B cell (primary cell): Measurements from ENCODE around the gene BPIFA3. TPM values are rescaled to one million over a fixed set of nuclear protein-coding genes. Genes with fewer than 3 reads are reported as not detected.

Experiments used
- ATAC-seq: fragments of 200-7000 bp; cut with Tn5 transposase; one replicate; pipeline ENCODE4 v1.10.0; 2021; ENCODE audit warnings: low read depth, mild to moderate bottlenecking, moderate number of reproducible peaks, moderate library complexity
- CTCF ChIA-PET: fragments of 350-600 bp; sonication (Branson Sonifier 250); formaldehyde crosslinking; loops from one replicate; lab custom pipeline; 2021; ENCODE audit warnings: antibody characterized with exemption, inconsistent platforms; lab: Charles Lee
- POLR2A ChIA-PET: fragments of 350-600 bp; sonication (Branson Sonifier 250); formaldehyde crosslinking; loops from one replicate; lab custom pipeline; 2021; ENCODE audit warnings: antibody characterized with exemption; lab: Charles Lee
- DNase-seq: peaks from one replicate; pipeline ENCODE4 v3.0.0; 2013
- H2AFZ ChIP-seq: 2 replicates; pipeline ENCODE4 v1.6.1; 2012; ENCODE audit warnings: mild to moderate bottlenecking, low read depth, low read length; ENCODE audit not compliant: insufficient read depth, poor library complexity, severe bottlenecking
- H3K27ac ChIP-seq, 2 donors: 1 replicate in 1 of 2; 2 replicates in 1 of 2; pipeline ENCODE4 v1.5.1; 2012 to 2013; ENCODE audit warnings: low read length in 2 of 2, mild to moderate bottlenecking in 2 of 2, moderate library complexity in 1 of 2
- H3K27me3 ChIP-seq, 4 experiments: fragments of 200-600 bp in 1 of 4; sonication (generic) in 1 of 4; replicated peaks in 1 of 4; 1 replicate in 2 of 4; 2 replicates in 2 of 4; pipeline versions ENCODE4 v1.6.1 to v1.7.0; 2013 to 2016; ENCODE audit warnings: low read length in 3 of 4, mild to moderate bottlenecking in 2 of 4, mixed read lengths in 1 of 4, moderate library complexity in 1 of 4; ENCODE audit not compliant: insufficient read depth in 4 of 4, control insufficient read depth in 3 of 4; ENCODE audit errors: control extremely low read depth in 1 of 4
- H3K36me3 ChIP-seq, 2 experiments: replicated peaks in 1 of 2; 1 replicate in 1 of 2; 2 replicates in 1 of 2; pipeline versions ENCODE4 v1.6.1 to v1.7.1; 2013; ENCODE audit warnings: low read length in 1 of 2; ENCODE audit not compliant: insufficient read depth in 2 of 2, control insufficient read depth in 1 of 2; ENCODE audit errors: control extremely low read depth in 1 of 2, extremely low read depth in 1 of 2
- H3K4me1 ChIP-seq, 2 donors: fragments of 200-600 bp in 1 of 2; sonication (generic) in 1 of 2; 1 replicate in 1 of 2; 2 replicates in 1 of 2; pipeline versions ENCODE4 v1.5.1 to v1.6.1; 2013 to 2017; ENCODE audit warnings: low read length in 2 of 2; ENCODE audit not compliant: control insufficient read depth in 2 of 2, insufficient read depth in 2 of 2
- H3K4me2 ChIP-seq: replicated peaks from 2 replicates; pipeline ENCODE3; 2012; ENCODE audit warnings: mild to moderate bottlenecking, low read depth, low read length; ENCODE audit not compliant: poor library complexity, severe bottlenecking
- H3K4me3 ChIP-seq, 5 experiments: fragments of 200-600 bp in 1 of 5; sonication (generic) in 1 of 5; 1 replicate in 3 of 5; 2 replicates in 2 of 5; pipeline versions ENCODE4 v1.5.1 to v1.7.0; 2011 to 2016; ENCODE audit warnings: low read length in 4 of 5, mild to moderate bottlenecking in 4 of 5, low read depth in 2 of 5, control low read depth in 1 of 5, moderate library complexity in 1 of 5; ENCODE audit not compliant: insufficient read depth in 1 of 5; ENCODE audit errors: control extremely low read depth in 1 of 5, extremely low read depth in 1 of 5
- H3K79me2 ChIP-seq: fragments of 200-600 bp; sonication (generic); one replicate; pipeline ENCODE4 v1.6.0; 2016; ENCODE audit warnings: low read length; ENCODE audit not compliant: control insufficient read depth, insufficient read depth
- H3K9ac ChIP-seq: fragments of 200-600 bp; sonication (generic); 2 replicates; pipeline ENCODE4 v1.6.1; 2017; ENCODE audit warnings: mild to moderate bottlenecking, low read length, moderate library complexity
- H3K9me3 ChIP-seq, 3 donors: one replicate each; pipeline versions ENCODE4 v1.6.1 to v1.7.1; 2013; ENCODE audit warnings: low read length in 2 of 3; ENCODE audit not compliant: control insufficient read depth in 2 of 3, insufficient read depth in 1 of 3; ENCODE audit errors: control extremely low read depth in 1 of 3
- H4K20me1 ChIP-seq: 2 replicates; pipeline ENCODE4 v1.6.0; 2012; ENCODE audit warnings: mild to moderate bottlenecking, low read length; ENCODE audit not compliant: insufficient read depth, control insufficient read depth, poor library complexity, severe bottlenecking
- H3K27ac Mint-ChIP-seq: one replicate; pipeline ENCODE4 v1.8.0; 2021; ENCODE audit warnings: mixed read lengths
- H3K27me3 Mint-ChIP-seq: one replicate; pipeline ENCODE4 v1.8.0; 2021; ENCODE audit warnings: mixed read lengths
- H3K4me1 Mint-ChIP-seq: one replicate; pipeline ENCODE4 v1.8.0; 2021; ENCODE audit warnings: mixed read lengths
- H3K4me3 Mint-ChIP-seq: one replicate; pipeline ENCODE4 v1.8.0; 2021; ENCODE audit warnings: mixed read lengths
- H3K9me3 Mint-ChIP-seq: one replicate; pipeline ENCODE4 v1.8.0; 2022; ENCODE audit warnings: mixed read lengths; ENCODE audit not compliant: insufficient read depth
- EZH2 ChIP-seq: IDR thresholded peaks from 2 replicates; pipeline ENCODE4 v1.6.1; 2012; ENCODE audit warnings: borderline replicate concordance, low read depth, mild to moderate bottlenecking, moderate library complexity, low read length; ENCODE audit not compliant: insufficient read depth, poor library complexity, severe bottlenecking
- WGBS: methylation state at CpG from one replicate; pipeline ENCODE4 v1.1.5; 2013; ENCODE audit warnings: missing lambda C conversion rate; ENCODE audit not compliant: insufficient coverage; 5-methylcytosine and 5-hydroxymethylcytosine counted together
- intact Hi-C: fragments of 100-400 bp; cut with micrococcal nuclease; formaldehyde crosslinking; loops from one replicate; pipeline ENCODE4 v1.10.0; 2022
- polyA plus RNA-seq: library from polyadenylated mRNA; depleted of rRNA; stranded (reverse); fragments of >200 nt; gene quantifications from 2 replicates; pipeline ENCODE4 v1.2.3, GENCODE V29; 2012
- total RNA-seq, 2 donors: library from RNA; stranded (reverse); fragments of 120-200 nt in 1 of 2; gene quantifications; 1 replicate in 1 of 2; 2 replicates in 1 of 2; pipeline versions ENCODE4 v1.2.3 to v1.2.4, GENCODE V29; 2013 to 2022
- TF ChIP-seq, protein P1 (sequence below): fragments of 200-600 bp; IDR thresholded peaks from one replicate; pipeline ENCODE4 v1.8.0; 2022; ENCODE audit warnings: antibody characterized with exemption, mild to moderate bottlenecking

BPIFA3 gene
- total and polyA plus RNA-seq, 2 donors (not counting 1 experiment from before 2014, with no cell fraction given): not detected

DNA sequence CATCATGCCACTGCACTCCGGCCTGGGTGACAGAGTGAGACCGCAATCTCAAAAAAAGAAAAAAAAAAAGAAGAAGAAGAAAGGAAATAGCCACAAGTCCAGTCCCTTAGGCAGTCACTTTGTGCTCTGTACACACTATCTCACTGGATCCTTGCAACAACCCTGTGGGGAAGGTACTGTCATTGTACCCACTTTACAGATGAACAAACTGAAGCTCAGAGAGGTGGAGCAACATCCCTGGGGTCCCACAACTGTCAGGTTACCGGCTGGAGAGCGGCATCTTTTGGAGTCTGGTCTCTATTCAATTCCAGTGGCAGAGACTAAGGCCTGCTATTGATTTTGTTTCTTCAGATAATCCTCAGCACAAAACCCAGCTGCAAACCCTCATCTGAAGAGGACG lies 37.0 kb upstream of the BPIFA3 start:
- ATAC-seq (no peak), DNase-seq (no peak)
- H3K79me2 ChIP-seq: no peaks in the 10 kb centered on the region
- no peak overlapping the region for H2AFZ ChIP-seq
- peaks cover 0 to 4% (median 0%) of the 10 kb centered on the region in 4 experiments for H3K27me3 ChIP-seq
- Mint-ChIP-seq H3K9me3 (peaks cover 6% of the 10 kb centered on the region), H3K27me3 (peaks cover 6% of the 10 kb centered on the region), H3K4me3 (no peak overlapping the region), H3K4me1 (no peaks in the 10 kb centered on the region), H3K27ac (no peak overlapping the region)
- H3K4me2 ChIP-seq: no peak overlapping the region
- ChIA-PET POLR2A (no interaction called here), CTCF (no interaction called here)
- no peak for TF ChIP-seq EZH2
- intact Hi-C loops: no loop called here
- H3K27ac ChIP-seq: no peak overlapping the region
- H3K9ac ChIP-seq: no peak overlapping the region
- no peaks in the 10 kb centered on the region for H3K4me1 ChIP-seq
- no peaks in the 10 kb centered on the region for H4K20me1 ChIP-seq
- H3K36me3 ChIP-seq: no peaks in the 10 kb centered on the region
- peaks cover 0 to 15% (median 9%) of the 10 kb centered on the region in 3 donors for H3K9me3 ChIP-seq
- 87% methylated on average over 3 of the region's 5 CpGs for WGBS
- no peak overlapping the region for H3K4me3 ChIP-seq

DNA sequence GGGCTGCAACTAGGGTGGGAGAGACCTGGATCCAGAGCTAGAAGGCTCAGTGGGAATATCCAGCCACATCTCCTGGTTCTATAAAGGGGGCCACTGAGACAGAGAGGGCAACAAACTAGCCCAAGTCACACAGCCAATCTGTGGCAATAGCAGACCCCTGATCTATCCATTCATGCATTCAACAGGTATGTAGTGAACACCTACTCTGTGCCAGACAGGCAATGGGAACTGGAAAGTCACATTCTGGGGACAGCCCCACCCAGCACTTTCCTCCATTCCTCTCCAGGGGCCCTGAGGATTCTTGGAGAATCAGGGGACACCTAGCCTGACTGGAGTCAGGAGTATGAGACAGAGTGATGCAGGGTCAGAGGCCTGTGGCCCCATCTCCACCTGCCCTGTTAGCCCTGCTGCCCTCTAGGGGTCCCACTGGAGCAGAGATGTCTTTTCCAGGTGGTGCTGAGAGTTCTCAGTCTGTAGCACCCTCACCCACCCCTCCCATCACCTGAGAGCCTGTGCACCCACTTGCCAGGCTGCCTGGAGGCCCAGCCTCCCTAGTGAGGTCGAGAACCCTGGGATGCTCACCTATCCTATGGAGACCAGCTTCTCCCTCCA lies 35.6 kb upstream of the BPIFA3 start:
- Histone ChIP-seq H3K9me3 (peaks cover 0 to 15% (median 9%) of the 10 kb centered on the region in 3 donors), H4K20me1 (no peaks in the 10 kb centered on the region), H3K27ac (no peak overlapping the region), H3K4me2 (no peak overlapping the region), H3K9ac (no peak overlapping the region), H3K4me1 (no peaks in the 10 kb centered on the region), H3K36me3 (no peaks in the 10 kb centered on the region), H3K4me3 (no peak overlapping the region), H2AFZ (no peak overlapping the region), H3K27me3 (peaks cover 0 to 4% (median 0%) of the 10 kb centered on the region in 4 experiments), H3K79me2 (no peaks in the 10 kb centered on the region)
- no peak overlapping the region for H3K4me3 Mint-ChIP-seq
- H3K4me1 Mint-ChIP-seq: no peaks in the 10 kb centered on the region
- intact Hi-C loops: no loop called here
- ChIA-PET CTCF (no interaction called here), POLR2A (no interaction called here)
- DNase-seq (no peak), ATAC-seq (no peak)
- no peak for TF ChIP-seq EZH2
- TF ChIP-seq, protein P1, sequence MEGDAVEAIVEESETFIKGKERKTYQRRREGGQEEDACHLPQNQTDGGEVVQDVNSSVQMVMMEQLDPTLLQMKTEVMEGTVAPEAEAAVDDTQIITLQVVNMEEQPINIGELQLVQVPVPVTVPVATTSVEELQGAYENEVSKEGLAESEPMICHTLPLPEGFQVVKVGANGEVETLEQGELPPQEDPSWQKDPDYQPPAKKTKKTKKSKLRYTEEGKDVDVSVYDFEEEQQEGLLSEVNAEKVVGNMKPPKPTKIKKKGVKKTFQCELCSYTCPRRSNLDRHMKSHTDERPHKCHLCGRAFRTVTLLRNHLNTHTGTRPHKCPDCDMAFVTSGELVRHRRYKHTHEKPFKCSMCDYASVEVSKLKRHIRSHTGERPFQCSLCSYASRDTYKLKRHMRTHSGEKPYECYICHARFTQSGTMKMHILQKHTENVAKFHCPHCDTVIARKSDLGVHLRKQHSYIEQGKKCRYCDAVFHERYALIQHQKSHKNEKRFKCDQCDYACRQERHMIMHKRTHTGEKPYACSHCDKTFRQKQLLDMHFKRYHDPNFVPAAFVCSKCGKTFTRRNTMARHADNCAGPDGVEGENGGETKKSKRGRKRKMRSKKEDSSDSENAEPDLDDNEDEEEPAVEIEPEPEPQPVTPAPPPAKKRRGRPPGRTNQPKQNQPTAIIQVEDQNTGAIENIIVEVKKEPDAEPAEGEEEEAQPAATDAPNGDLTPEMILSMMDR: no peak
- H3K27me3 Mint-ChIP-seq: peaks cover 6% of the 10 kb centered on the region
- peaks cover 6% of the 10 kb centered on the region for H3K9me3 Mint-ChIP-seq
- no CpG with 5 or more reads among the region's 1 CpG for WGBS
- H3K27ac Mint-ChIP-seq: no peak overlapping the region
